ENCODE measurements around the gene HSPA4.

Gene HSPA4

DNA sequence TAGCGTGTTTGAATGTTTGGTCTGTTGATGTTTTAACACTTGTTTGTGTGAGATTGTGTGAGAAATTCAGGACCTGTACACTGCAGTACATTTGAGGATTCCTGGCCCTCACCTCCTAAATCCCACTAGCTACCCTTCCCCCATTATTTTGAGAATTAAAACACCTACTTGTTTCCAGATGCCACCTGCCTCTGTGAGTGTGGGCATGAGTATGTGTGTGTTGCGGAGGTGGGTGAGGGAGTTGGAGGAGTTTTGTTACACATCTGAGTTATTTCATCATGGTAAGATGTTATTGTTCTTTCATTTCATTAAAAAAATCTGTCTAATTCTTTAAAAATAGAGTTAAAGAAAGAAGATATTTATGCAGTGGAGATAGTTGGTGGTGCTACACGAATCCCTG is 36.3 kb downstream of the HSPA4 start:
- no peak overlapping the region for H3K14ac ChIP-seq (ENCODE audit: low read length in 2 of 2)
- no peak overlapping the region for H4K8ac ChIP-seq (ENCODE audit: low read length)
- H2BK15ac ChIP-seq (ENCODE audit: low read depth, poor library complexity, severe bottlenecking) = no peak overlapping the region
- no peaks in the 10 kb centered on the region for H3K9me3 ChIP-seq (ENCODE audit: control insufficient read depth, low read length)
- H3K23ac ChIP-seq (ENCODE audit: low read length in 2 of 2) = no peak overlapping the region
- no peak for DNase-seq
- H2BK12ac ChIP-seq (ENCODE audit: low read length in 2 of 2) = no peak overlapping the region
- H3K4me2 ChIP-seq (ENCODE audit: low read length, poor library complexity, severe bottlenecking) = no peak overlapping the region
- no peak overlapping the region for H3K4ac ChIP-seq (ENCODE audit: low read depth in 1 of 2, low read length in 2 of 2)
- no peak overlapping the region for H3K9ac ChIP-seq (ENCODE audit: low read length)
- H3K27ac ChIP-seq (ENCODE audit: low read length, poor library complexity, severe bottlenecking) = no peak overlapping the region
- no peaks in the 10 kb centered on the region for H3K4me1 ChIP-seq (ENCODE audit: control insufficient read depth, insufficient read depth, low read depth, low read length)
- H4K91ac ChIP-seq (ENCODE audit: low read length) = no peak overlapping the region
- H2BK120ac ChIP-seq (ENCODE audit: low read depth, low read length) = no peak overlapping the region
- WGBS = 98% methylated on average over 2 of the region's 3 CpGs
- no peak overlapping the region for H2AFZ ChIP-seq (ENCODE audit: low read depth, low read length)
- H3K79me1 ChIP-seq (replicated peaks; ENCODE audit: low read length, poor library complexity, severe bottlenecking) = peaks cover 20% of the 10 kb centered on the region
- no peak overlapping the region for H2AK5ac ChIP-seq (ENCODE audit: low read length, severe bottlenecking)
- H2BK5ac ChIP-seq (ENCODE audit: low read depth, low read length, poor library complexity, severe bottlenecking) = no peak overlapping the region
- H3K27me3 ChIP-seq (ENCODE audit: control insufficient read depth in 1 of 2, insufficient read depth in 1 of 2, low read length in 2 of 2) = no peaks in the 10 kb centered on the region
- H3K4me3 ChIP-seq (ENCODE audit: insufficient read depth in 1 of 2, low read depth in 1 of 2, low read length in 2 of 2) = no peak overlapping the region
- peaks cover 16 to 79% of the 10 kb centered on the region in 2 experiments for H3K36me3 ChIP-seq (ENCODE audit: control insufficient read depth in 1 of 2, insufficient read depth in 2 of 2, low read depth in 1 of 2, low read length in 2 of 2)
- H3K18ac ChIP-seq (ENCODE audit: low read depth in 1 of 2, low read length in 2 of 2) = no peak overlapping the region

GRCh38 chr5:133091034-133091433 is 39.2 kb downstream of the HSPA4 start:
- Histone ChIP-seq H3K9ac (ENCODE audit: low read length) (no peak overlapping the region), H2AFZ (ENCODE audit: low read depth, low read length) (no peak overlapping the region), H2BK15ac (ENCODE audit: low read depth, poor library complexity, severe bottlenecking) (no peak overlapping the region), H4K91ac (ENCODE audit: low read length) (no peak overlapping the region), H3K18ac (ENCODE audit: low read depth in 1 of 2, low read length in 2 of 2) (no peak overlapping the region), H2BK12ac (ENCODE audit: low read length in 2 of 2) (no peak overlapping the region), H3K9me3 (ENCODE audit: control insufficient read depth, low read length) (no peaks in the 10 kb centered on the region), H3K4me3 (ENCODE audit: insufficient read depth in 1 of 2, low read depth in 1 of 2, low read length in 2 of 2) (no peak overlapping the region), H4K8ac (ENCODE audit: low read length) (no peak overlapping the region), H2BK120ac (ENCODE audit: low read depth, low read length) (no peak overlapping the region), H3K23ac (ENCODE audit: low read length in 2 of 2) (no peak overlapping the region), H3K36me3 (ENCODE audit: control insufficient read depth in 1 of 2, insufficient read depth in 2 of 2, low read depth in 1 of 2, low read length in 2 of 2) (peaks cover 24 to 92% of the 10 kb centered on the region in 2 experiments), H2AK5ac (ENCODE audit: low read length, severe bottlenecking) (no peak overlapping the region), H3K4me2 (ENCODE audit: low read length, poor library complexity, severe bottlenecking) (no peak overlapping the region), H2BK5ac (ENCODE audit: low read depth, low read length, poor library complexity, severe bottlenecking) (no peak overlapping the region), H3K79me1 (replicated peaks; ENCODE audit: low read length, poor library complexity, severe bottlenecking) (peaks cover 20% of the 10 kb centered on the region), H3K4ac (ENCODE audit: low read depth in 1 of 2, low read length in 2 of 2) (no peak overlapping the region), H3K27me3 (ENCODE audit: control insufficient read depth in 1 of 2, insufficient read depth in 1 of 2, low read length in 2 of 2) (no peaks in the 10 kb centered on the region), H3K27ac (ENCODE audit: low read length, poor library complexity, severe bottlenecking) (no peak overlapping the region), H3K4me1 (ENCODE audit: control insufficient read depth, insufficient read depth, low read depth, low read length) (no peaks in the 10 kb centered on the region), H3K14ac (ENCODE audit: low read length in 2 of 2) (no peak overlapping the region)
- WGBS = 96% methylated on average over 2 of the region's 3 CpGs
- DNase-seq = no peak

DNA sequence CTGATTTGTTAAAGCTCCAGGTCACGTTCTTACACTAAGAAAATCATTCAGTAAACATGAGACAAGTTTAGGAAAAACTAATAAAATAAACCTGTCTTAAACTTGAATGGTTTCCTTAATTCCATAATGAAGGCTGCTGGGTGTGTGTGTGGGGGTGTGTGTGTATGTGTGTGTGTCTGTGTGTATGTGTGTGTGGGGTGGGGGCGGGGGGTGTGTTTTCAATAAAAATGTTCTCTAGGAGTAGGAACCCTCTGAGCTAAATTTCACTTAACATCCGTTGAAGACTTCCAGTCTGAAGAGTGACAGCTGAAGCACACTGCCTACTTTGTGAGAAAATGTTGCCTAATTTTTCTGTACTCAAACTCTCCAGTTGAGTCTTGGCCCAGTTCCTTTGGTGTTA is 54.5 kb downstream of the HSPA4 start:
- Histone ChIP-seq H2BK120ac (ENCODE audit: low read depth, low read length) (no peak overlapping the region), H2BK12ac (ENCODE audit: low read length in 2 of 2) (no peak overlapping the region), H3K4me3 (ENCODE audit: insufficient read depth in 1 of 2, low read depth in 1 of 2, low read length in 2 of 2) (no peak overlapping the region), H3K23ac (ENCODE audit: low read length in 2 of 2) (no peak overlapping the region), H2AFZ (ENCODE audit: low read depth, low read length) (no peak overlapping the region), H3K9me3 (ENCODE audit: control insufficient read depth, low read length) (no peaks in the 10 kb centered on the region), H3K14ac (ENCODE audit: low read length in 2 of 2) (no peak overlapping the region), H4K91ac (ENCODE audit: low read length) (no peak overlapping the region), H3K36me3 (ENCODE audit: control insufficient read depth in 1 of 2, insufficient read depth in 2 of 2, low read depth in 1 of 2, low read length in 2 of 2) (peaks cover 20 to 43% of the 10 kb centered on the region in 2 experiments), H3K4me1 (ENCODE audit: control insufficient read depth, insufficient read depth, low read depth, low read length) (peaks cover 2% of the 10 kb centered on the region), H2BK5ac (ENCODE audit: low read depth, low read length, poor library complexity, severe bottlenecking) (no peak overlapping the region), H3K4ac (ENCODE audit: low read depth in 1 of 2, low read length in 2 of 2) (no peak overlapping the region), H3K4me2 (ENCODE audit: low read length, poor library complexity, severe bottlenecking) (no peak overlapping the region), H3K27ac (ENCODE audit: low read length, poor library complexity, severe bottlenecking) (peak overlapping the region; percentile 40), H3K79me1 (replicated peaks; ENCODE audit: low read length, poor library complexity, severe bottlenecking) (peaks cover 11% of the 10 kb centered on the region), H3K18ac (ENCODE audit: low read depth in 1 of 2, low read length in 2 of 2) (no peak overlapping the region), H2BK15ac (ENCODE audit: low read depth, poor library complexity, severe bottlenecking) (no peak overlapping the region), H3K27me3 (ENCODE audit: control insufficient read depth in 1 of 2, insufficient read depth in 1 of 2, low read length in 2 of 2) (no peaks in the 10 kb centered on the region), H2AK5ac (ENCODE audit: low read length, severe bottlenecking) (no peak overlapping the region), H3K9ac (ENCODE audit: low read length) (no peak overlapping the region), H4K8ac (ENCODE audit: low read length) (no peak overlapping the region)
- WGBS = 100% methylated on average over 2 of the region's 3 CpGs
- DNase-seq = no peak

GRCh38 chr5:133106761-133107572 is 55.2 kb downstream of the HSPA4 start:
- H3K4me3 ChIP-seq (ENCODE audit: insufficient read depth in 1 of 2, low read depth in 1 of 2, low read length in 2 of 2) = no peak overlapping the region
- no peaks in the 10 kb centered on the region for H3K9me3 ChIP-seq (ENCODE audit: control insufficient read depth, low read length)
- DNase-seq = no peak
- no peak overlapping the region for H2BK5ac ChIP-seq (ENCODE audit: low read depth, low read length, poor library complexity, severe bottlenecking)
- no peak overlapping the region for H4K91ac ChIP-seq (ENCODE audit: low read length)
- H3K27me3 ChIP-seq (ENCODE audit: control insufficient read depth in 1 of 2, insufficient read depth in 1 of 2, low read length in 2 of 2) = peaks cover 0 to under 1% of the 10 kb centered on the region in 2 experiments
- WGBS = 95% methylated on average over 8 of the region's 8 CpGs
- H3K4me1 ChIP-seq (ENCODE audit: control insufficient read depth, insufficient read depth, low read depth, low read length) = peaks cover 2% of the 10 kb centered on the region
- H2BK120ac ChIP-seq (ENCODE audit: low read depth, low read length) = no peak overlapping the region
- no peak overlapping the region for H3K9ac ChIP-seq (ENCODE audit: low read length)
- no peak overlapping the region for H3K14ac ChIP-seq (ENCODE audit: low read length in 2 of 2)
- H2BK15ac ChIP-seq (ENCODE audit: low read depth, poor library complexity, severe bottlenecking) = no peak overlapping the region
- no peak overlapping the region for H3K4ac ChIP-seq (ENCODE audit: low read depth in 1 of 2, low read length in 2 of 2)
- H4K8ac ChIP-seq (ENCODE audit: low read length) = no peak overlapping the region
- H2AFZ ChIP-seq (ENCODE audit: low read depth, low read length) = no peak overlapping the region
- H2BK12ac ChIP-seq (ENCODE audit: low read length in 2 of 2) = no peak overlapping the region
- no peak overlapping the region for H2AK5ac ChIP-seq (ENCODE audit: low read length, severe bottlenecking)
- no peak overlapping the region for H3K23ac ChIP-seq (ENCODE audit: low read length in 2 of 2)
- no peak overlapping the region for H3K18ac ChIP-seq (ENCODE audit: low read depth in 1 of 2, low read length in 2 of 2)
- H3K4me2 ChIP-seq (ENCODE audit: low read length, poor library complexity, severe bottlenecking) = no peak overlapping the region
- H3K79me1 ChIP-seq (replicated peaks; ENCODE audit: low read length, poor library complexity, severe bottlenecking) = peaks cover 11% of the 10 kb centered on the region
- H3K36me3 ChIP-seq (ENCODE audit: control insufficient read depth in 1 of 2, insufficient read depth in 2 of 2, low read depth in 1 of 2, low read length in 2 of 2) = peaks cover 20 to 39% of the 10 kb centered on the region in 2 experiments
- H3K27ac ChIP-seq (ENCODE audit: low read length, poor library complexity, severe bottlenecking) = no peak overlapping the region
